ENCODE measurements around the gene PCDH19. TPM values are rescaled to one million over a fixed set of nuclear protein-coding genes. Genes with fewer than 3 reads are reported as not detected.

PCDH19 gene
- total RNA-seq, 1 experiment from 2014 or later: 0.70 TPM

DNA sequence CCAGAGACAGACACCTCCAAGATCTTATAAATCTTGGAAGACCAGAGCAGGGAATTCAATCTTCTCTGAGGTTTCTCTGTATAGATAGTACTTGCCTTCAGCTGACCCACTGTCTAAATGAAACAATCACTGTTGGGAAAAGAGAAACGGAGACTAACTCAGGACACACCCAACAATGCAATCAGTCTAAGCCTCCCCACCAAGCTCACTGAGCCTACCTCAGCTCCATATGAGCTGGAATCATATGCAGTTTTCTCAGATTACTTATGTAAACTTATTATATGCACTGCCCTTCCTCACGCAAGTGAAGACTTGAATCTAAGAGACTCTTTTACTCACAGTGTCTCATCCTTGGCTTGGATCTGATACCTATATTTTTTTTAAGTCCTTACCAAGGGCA is 110.5 kb downstream of the PCDH19 start:
- no peak overlapping the region for H3K27ac Mint-ChIP-seq (ENCODE audit: low read depth, unreplicated experiment)
- H3K36me3 Mint-ChIP-seq (ENCODE audit: insufficient read depth, unreplicated experiment): no peaks in the 10 kb centered on the region
- no TSS peak for BruUV-seq (replicated peaks)
- intact Hi-C loops (cut with micrococcal nuclease): no loop called here
- no peak for DNase-seq (ENCODE audit: unreplicated experiment)
- TF ChIP-seq, protein P1, sequence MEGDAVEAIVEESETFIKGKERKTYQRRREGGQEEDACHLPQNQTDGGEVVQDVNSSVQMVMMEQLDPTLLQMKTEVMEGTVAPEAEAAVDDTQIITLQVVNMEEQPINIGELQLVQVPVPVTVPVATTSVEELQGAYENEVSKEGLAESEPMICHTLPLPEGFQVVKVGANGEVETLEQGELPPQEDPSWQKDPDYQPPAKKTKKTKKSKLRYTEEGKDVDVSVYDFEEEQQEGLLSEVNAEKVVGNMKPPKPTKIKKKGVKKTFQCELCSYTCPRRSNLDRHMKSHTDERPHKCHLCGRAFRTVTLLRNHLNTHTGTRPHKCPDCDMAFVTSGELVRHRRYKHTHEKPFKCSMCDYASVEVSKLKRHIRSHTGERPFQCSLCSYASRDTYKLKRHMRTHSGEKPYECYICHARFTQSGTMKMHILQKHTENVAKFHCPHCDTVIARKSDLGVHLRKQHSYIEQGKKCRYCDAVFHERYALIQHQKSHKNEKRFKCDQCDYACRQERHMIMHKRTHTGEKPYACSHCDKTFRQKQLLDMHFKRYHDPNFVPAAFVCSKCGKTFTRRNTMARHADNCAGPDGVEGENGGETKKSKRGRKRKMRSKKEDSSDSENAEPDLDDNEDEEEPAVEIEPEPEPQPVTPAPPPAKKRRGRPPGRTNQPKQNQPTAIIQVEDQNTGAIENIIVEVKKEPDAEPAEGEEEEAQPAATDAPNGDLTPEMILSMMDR (IDR thresholded peaks at IDR 0.05; ENCODE audit: unreplicated experiment): no peak
- H3K9me3 Mint-ChIP-seq (ENCODE audit: unreplicated experiment): no peaks in the 10 kb centered on the region
- H3K27me3 Mint-ChIP-seq (ENCODE audit: insufficient read depth, unreplicated experiment): peaks cover 61% of the 10 kb centered on the region
- no peaks in the 10 kb centered on the region for H3K4me1 Mint-ChIP-seq (ENCODE audit: insufficient read depth, unreplicated experiment)
- POLR2A ChIA-PET: no interaction called here
- CTCF ChIA-PET: interaction anchor here (1.0 kb wide), 1 partner anchor 32 kb away, joined by 3 read pairs; no protein-coding TSS in a partner anchor
- no peak overlapping the region for H3K4me3 Mint-ChIP-seq (ENCODE audit: unreplicated experiment)

DNA sequence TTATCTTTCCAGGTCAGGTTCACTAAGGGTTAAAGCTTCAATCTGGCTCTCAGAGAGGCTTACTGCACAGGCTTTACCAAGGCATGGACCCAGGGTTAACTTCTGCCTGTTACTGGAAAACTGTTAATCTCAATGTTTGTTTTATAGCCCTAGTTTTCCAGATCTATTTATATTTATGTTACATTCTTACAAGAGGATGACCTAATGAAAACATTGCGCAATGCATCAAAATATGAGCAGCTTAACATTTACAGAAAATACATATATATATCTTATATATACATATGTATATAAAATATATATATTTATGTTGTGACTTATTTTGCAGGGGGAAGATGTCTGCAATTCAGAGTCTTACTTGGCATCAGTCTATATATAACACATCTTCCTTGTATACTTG is 112.3 kb downstream of the PCDH19 start:
- peak; percentile 28 for DNase-seq (ENCODE audit: unreplicated experiment)
- H3K9me3 Mint-ChIP-seq (ENCODE audit: unreplicated experiment): no peaks in the 10 kb centered on the region
- ChIA-PET POLR2A (no interaction called here), CTCF (no interaction called here)
- no peaks in the 10 kb centered on the region for H3K4me1 Mint-ChIP-seq (ENCODE audit: insufficient read depth, unreplicated experiment)
- TF ChIP-seq, protein P1 (IDR thresholded peaks at IDR 0.05; ENCODE audit: unreplicated experiment): no peak
- H3K36me3 Mint-ChIP-seq (ENCODE audit: insufficient read depth, unreplicated experiment): no peaks in the 10 kb centered on the region
- no peak overlapping the region for H3K4me3 Mint-ChIP-seq (ENCODE audit: unreplicated experiment)
- peaks cover 61% of the 10 kb centered on the region for H3K27me3 Mint-ChIP-seq (ENCODE audit: insufficient read depth, unreplicated experiment)
- BruUV-seq (replicated peaks): no TSS peak
- intact Hi-C loops (cut with micrococcal nuclease): no loop called here
- no peak overlapping the region for H3K27ac Mint-ChIP-seq (ENCODE audit: low read depth, unreplicated experiment)

DNA sequence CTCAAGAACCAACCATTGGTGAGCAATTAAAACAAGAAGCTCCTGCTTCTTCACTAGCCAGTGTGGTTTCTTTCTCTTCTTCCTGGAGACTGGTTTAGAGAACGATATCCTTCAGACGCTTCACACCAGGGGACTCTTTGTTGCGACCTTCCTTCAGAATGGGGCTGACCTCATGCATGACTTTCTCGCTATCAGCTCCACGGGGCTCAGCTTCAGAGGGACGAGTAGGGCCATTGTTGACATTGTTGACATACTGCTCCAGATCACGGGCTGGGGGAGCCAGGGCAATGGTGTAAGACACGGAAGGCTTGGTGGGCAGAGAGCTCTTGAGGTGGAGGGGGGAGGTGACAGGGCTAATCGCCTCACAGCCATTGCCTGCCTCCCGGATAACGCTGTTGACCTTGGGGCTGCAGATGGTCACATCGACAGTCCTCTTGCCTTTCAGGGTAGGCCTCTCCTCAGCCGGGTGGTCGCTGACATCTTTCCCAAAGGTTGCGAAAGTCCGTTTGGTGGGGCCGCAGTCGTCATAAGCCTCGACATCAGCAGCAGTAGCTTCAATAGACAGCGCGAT is 113.8 kb downstream of the PCDH19 start:
- POLR2A ChIA-PET: no interaction called here
- no peaks in the 10 kb centered on the region for H3K9me3 Mint-ChIP-seq (ENCODE audit: unreplicated experiment)
- no TSS peak for BruUV-seq (replicated peaks)

DNA sequence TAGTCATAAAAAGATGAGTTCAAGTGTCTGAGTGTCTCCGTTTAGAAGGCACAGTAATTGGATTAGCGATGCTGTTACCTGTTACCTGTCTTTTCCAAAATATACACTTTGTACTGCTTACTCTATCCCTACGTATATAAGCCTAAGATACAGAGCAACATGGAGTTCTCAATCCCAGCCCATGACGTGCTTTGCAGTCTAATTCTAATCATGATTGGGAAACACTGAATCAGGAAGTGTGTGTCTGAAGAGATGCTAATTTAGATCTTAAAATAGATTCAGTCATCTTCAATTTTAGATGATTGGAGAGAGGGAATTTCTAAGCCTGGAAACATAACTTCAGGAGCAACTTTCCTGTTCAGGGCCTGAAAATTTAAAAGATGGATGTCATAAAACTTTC is 115.1 kb downstream of the PCDH19 start:
- TF ChIP-seq, protein P1 (IDR thresholded peaks at IDR 0.05; ENCODE audit: unreplicated experiment): no peak
- Mint-ChIP-seq H3K27me3 (ENCODE audit: insufficient read depth, unreplicated experiment) (peaks cover 63% of the 10 kb centered on the region), H3K27ac (ENCODE audit: low read depth, unreplicated experiment) (no peak overlapping the region), H3K9me3 (ENCODE audit: unreplicated experiment) (no peaks in the 10 kb centered on the region), H3K4me3 (ENCODE audit: unreplicated experiment) (no peak overlapping the region), H3K36me3 (ENCODE audit: insufficient read depth, unreplicated experiment) (no peaks in the 10 kb centered on the region), H3K4me1 (ENCODE audit: insufficient read depth, unreplicated experiment) (no peaks in the 10 kb centered on the region)
- no peak for DNase-seq (ENCODE audit: unreplicated experiment)
- POLR2A ChIA-PET: interaction anchor here (0.7 kb wide), 1 partner anchor 16 kb away, joined by 4 read pairs; no protein-coding TSS in a partner anchor
- CTCF ChIA-PET: no interaction called here
- BruUV-seq (replicated peaks): no TSS peak
- intact Hi-C loops (cut with micrococcal nuclease): no loop called here

More for the DNA sequence above, 113.8 kb downstream of the PCDH19 start:
- intact Hi-C loops (cut with micrococcal nuclease): no loop called here
- Mint-ChIP-seq H3K4me3 (ENCODE audit: unreplicated experiment) (no peak overlapping the region), H3K27ac (ENCODE audit: low read depth, unreplicated experiment) (no peak overlapping the region), H3K4me1 (ENCODE audit: insufficient read depth, unreplicated experiment) (no peaks in the 10 kb centered on the region), H3K27me3 (ENCODE audit: insufficient read depth, unreplicated experiment) (peaks cover 61% of the 10 kb centered on the region), H3K36me3 (ENCODE audit: insufficient read depth, unreplicated experiment) (no peaks in the 10 kb centered on the region)
- TF ChIP-seq, protein P1 (IDR thresholded peaks at IDR 0.05; ENCODE audit: unreplicated experiment): no peak
- CTCF ChIA-PET: no interaction called here
- DNase-seq (ENCODE audit: unreplicated experiment): no peak
